GM20000 (cell line): ENCODE measurements around the gene PRMT9.

Source experiments
- DNase-seq: peaks from one replicate; pipeline ENCODE4 v3.0.0; 2012; ENCODE audit warnings: low spot score
- CTCF ChIP-seq: IDR thresholded peaks from 2 replicates; pipeline ENCODE4 v1.5.1; 2012; ENCODE audit warnings: mild to moderate bottlenecking, control low read depth; ENCODE audit errors: extremely low read depth, missing control alignments

Gene PRMT9

GRCh38 chr4:147648656-147649055, 35.3 kb downstream of the PRMT9 start:
- no peak for DNase-seq
- TF ChIP-seq CTCF, result no peak

GRCh38 chr4:147645099-147645498, 38.9 kb downstream of the PRMT9 start:
- no peak for TF ChIP-seq CTCF
- no peak for DNase-seq

- no peak for DNase-seq
- TF ChIP-seq CTCF, result no peak
These were observed 39.5 kb downstream of the PRMT9 start for GRCh38 chr4:147644471-147644870.

DNA sequence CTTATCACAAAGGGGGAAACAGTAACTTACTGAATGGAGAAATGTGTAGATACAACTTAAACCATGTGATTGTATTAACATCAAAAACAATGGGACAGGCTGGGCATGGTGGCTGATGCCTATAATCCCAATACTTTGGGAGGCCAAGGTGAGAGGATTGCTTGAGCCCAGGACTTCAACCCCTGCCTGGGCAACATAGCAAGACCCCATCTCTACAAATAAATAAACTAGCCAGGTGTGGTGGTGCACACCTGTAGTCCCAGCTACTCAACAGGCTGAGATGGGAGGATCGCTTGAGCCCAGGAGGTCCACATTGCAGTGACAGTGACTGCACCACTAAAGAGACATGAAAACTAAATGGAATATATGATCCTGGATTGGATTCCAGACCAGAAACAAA, 40.3 kb downstream of the PRMT9 start:
- DNase-seq, result no peak

GRCh38 chr4:147640331-147640730, 43.6 kb downstream of the PRMT9 start:
- TF ChIP-seq CTCF, result no peak
- DNase-seq, result no peak

More for the DNA sequence above, 40.3 kb downstream of the PRMT9 start:
- no peak for TF ChIP-seq CTCF

- TF ChIP-seq CTCF, result no peak
- DNase-seq, result no peak
These were observed 44.6 kb downstream of the PRMT9 start for GRCh38 chr4:147639388-147639787.

DNA sequence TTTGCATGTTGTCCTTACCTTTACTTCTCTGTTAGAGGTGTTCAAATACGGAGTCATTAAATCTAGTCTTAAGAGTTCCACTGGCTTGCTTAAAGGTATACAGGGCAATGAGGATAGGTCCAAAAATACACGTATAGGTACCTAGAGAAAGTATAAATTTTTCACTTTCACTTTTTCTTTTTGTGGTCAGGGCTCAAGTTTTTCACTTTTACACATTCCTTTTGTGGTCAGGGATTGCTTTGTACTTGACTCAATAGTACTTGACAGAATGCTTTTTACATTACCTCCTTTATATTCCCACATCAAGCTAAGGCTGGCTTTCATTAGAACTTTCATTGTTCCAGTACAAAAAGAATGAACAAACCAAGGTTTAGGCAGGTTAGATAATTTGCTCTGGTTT, 45.0 kb downstream of the PRMT9 start:
- peak; percentile 9 for DNase-seq
- no peak for TF ChIP-seq CTCF
